GM06990 (cell line): ENCODE data around the gene RHBDL1.

Experiments
- DNase-seq: peaks from one replicate; pipeline ENCODE4 v3.0.0-alpha.2; 2011; ENCODE audit not compliant: insufficient read length; ENCODE audit errors: extremely low read depth
- H3K27me3 ChIP-seq: replicated peaks from 2 replicates; pipeline ENCODE4 v1.6.0; 2011; ENCODE audit warnings: low read length; ENCODE audit not compliant: control insufficient read depth, insufficient read depth
- H3K36me3 ChIP-seq: 2 replicates; pipeline ENCODE4 v1.5.1; 2011; ENCODE audit warnings: low read length; ENCODE audit not compliant: control insufficient read depth, insufficient read depth
- H3K4me3 ChIP-seq: replicated peaks from 2 replicates; pipeline ENCODE4 v1.5.1; 2011; ENCODE audit warnings: low read depth, mild to moderate bottlenecking, control low read depth, low read length
- CTCF ChIP-seq: IDR thresholded peaks from 2 replicates; pipeline ENCODE4 v1.5.1; 2011; ENCODE audit warnings: low read length, control low read depth, mild to moderate bottlenecking, inconsistent platforms; ENCODE audit not compliant: insufficient read depth, poor library complexity, severe bottlenecking

Gene RHBDL1

GRCh38 chr16:714558-715476 is 39.3 kb downstream of the RHBDL1 start, which contains the start of gene METRN:
METRN (plus strand) TSS chr16:715118; CDS start chr16:715290, 172 bp downstream.
- peaks cover 2% of the 10 kb centered on the region; the same call in 1 of the 2 replicates for H3K27me3 ChIP-seq
- peak; percentile 86 for DNase-seq
- TF ChIP-seq CTCF, result no peak
- no peaks in the 10 kb centered on the region for H3K36me3 ChIP-seq
- H3K4me3 ChIP-seq, result peak within 1 kb of the TSS; percentile 58

GRCh38 chr16:715477-716199 is 40.2 kb downstream of the RHBDL1 start:
- DNase-seq, result no peak
- no peak for TF ChIP-seq CTCF
- H3K36me3 ChIP-seq, result no peaks in the 10 kb centered on the region
- no peaks in the 10 kb centered on the region; the same call in 1 of the 2 replicates for H3K27me3 ChIP-seq
- H3K4me3 ChIP-seq, result peak overlapping the region; percentile 58

- Histone ChIP-seq H3K27me3 (no peaks in the 10 kb centered on the region), H3K36me3 (no peaks in the 10 kb centered on the region), H3K4me3 (peak overlapping the region; percentile 45; the same call in 1 of the 2 replicates)
- no peak for DNase-seq
- TF ChIP-seq CTCF, result no peak
Observed at GRCh38 chr16:716200-716568, 40.7 kb downstream of the RHBDL1 start.

GRCh38 chr16:716768-717325 is 41.4 kb downstream of the RHBDL1 start:
- Histone ChIP-seq H3K4me3 (no peak overlapping the region), H3K36me3 (no peaks in the 10 kb centered on the region), H3K27me3 (no peaks in the 10 kb centered on the region)
- TF ChIP-seq CTCF, result no peak
- no peak for DNase-seq

GRCh38 chr16:717450-718245 is 42.2 kb downstream of the RHBDL1 start:
- H3K36me3 ChIP-seq, result peaks cover 1% of the 10 kb centered on the region; the same call in 1 of the 2 replicates
- no peak for DNase-seq
- H3K27me3 ChIP-seq, result no peaks in the 10 kb centered on the region
- no peak overlapping the region for H3K4me3 ChIP-seq
- no peak for TF ChIP-seq CTCF
